ENCODE data around the gene PHYKPL. TPM values are rescaled to one million over a fixed set of nuclear protein-coding genes. Genes with fewer than 3 reads are reported as not detected.

PHYKPL gene
- total and polyA plus RNA-seq, 2 of the 13 experiments (the other 11 are each of a cell fraction or from before 2014, with no cell fraction given) = 18.0 to 78.6 TPM

DNA sequence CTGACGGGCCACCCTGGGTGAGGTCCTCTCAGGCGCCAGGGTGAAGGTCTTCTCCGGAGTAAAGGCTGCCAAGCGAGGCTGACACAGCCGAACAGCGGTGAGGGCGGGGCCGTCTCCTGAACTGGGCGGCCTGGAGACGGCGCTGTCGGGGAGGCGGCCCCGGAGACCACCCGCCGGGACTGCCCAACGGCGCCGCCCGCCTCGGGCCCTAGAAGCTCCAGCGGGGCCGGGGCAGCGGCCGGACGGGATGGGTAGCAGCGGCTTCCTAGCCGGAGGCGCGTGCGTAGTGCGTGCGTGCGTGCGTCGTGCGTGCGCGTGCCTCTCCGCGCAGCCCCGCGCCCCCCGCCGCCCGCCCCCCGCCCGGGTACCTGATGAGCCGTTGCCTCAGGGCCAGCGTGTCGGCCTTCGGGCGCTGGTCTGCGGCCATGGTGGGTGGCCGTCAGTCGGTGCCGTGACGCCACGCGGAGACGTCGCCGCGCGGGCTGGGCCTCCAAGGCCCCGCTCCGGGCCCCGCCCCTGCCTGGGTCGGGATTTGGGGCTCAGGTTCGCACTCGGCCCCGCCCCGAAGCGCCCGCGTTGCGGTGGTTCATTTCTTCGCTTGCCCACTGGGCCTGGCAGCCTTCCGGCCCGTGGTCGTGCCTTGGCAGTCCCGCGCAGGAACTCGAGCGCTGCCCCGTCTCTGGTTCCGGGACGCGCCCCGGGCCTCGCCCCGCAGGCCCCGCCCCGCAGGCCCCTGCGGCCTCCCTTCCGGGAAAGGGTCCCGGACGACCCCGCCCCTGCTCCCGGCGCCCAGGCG lies at the start of gene PHYKPL (continued):
- TF ChIP-seq, protein P1, sequence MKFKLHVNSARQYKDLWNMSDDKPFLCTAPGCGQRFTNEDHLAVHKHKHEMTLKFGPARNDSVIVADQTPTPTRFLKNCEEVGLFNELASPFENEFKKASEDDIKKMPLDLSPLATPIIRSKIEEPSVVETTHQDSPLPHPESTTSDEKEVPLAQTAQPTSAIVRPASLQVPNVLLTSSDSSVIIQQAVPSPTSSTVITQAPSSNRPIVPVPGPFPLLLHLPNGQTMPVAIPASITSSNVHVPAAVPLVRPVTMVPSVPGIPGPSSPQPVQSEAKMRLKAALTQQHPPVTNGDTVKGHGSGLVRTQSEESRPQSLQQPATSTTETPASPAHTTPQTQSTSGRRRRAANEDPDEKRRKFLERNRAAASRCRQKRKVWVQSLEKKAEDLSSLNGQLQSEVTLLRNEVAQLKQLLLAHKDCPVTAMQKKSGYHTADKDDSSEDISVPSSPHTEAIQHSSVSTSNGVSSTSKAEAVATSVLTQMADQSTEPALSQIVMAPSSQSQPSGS (CRISPR knock-in tag; IDR thresholded peaks at IDR 0.05) = no peak
- TF ChIP-seq ARNT2 (CRISPR knock-in tag; IDR thresholded peaks at IDR 0.05; ENCODE audit: low read depth) (no peak), ZNF430 (CRISPR knock-in tag; IDR thresholded peaks at IDR 0.05) (0 out of 2 replicates have a peak, but pooled peaks have one; percentile 44), BRD4 (CRISPR knock-in tag; IDR thresholded peaks at IDR 0.05) (no peak), ZSCAN12 (CRISPR knock-in tag; IDR thresholded peaks at IDR 0.05) (no peak), SSRP1 (CRISPR knock-in tag; IDR thresholded peaks at IDR 0.05) (0 out of 2 replicates have a peak, but pooled peaks have one; percentile 13), GABPB1 (CRISPR knock-in tag; IDR thresholded peaks at IDR 0.05) (peak; percentile 84), KDM6A (CRISPR knock-in tag; IDR thresholded peaks at IDR 0.05; ENCODE audit: low read depth) (no peak), PCBP2 (optimal IDR thresholded peaks at IDR 0.05; ENCODE audit: low read depth, low read length, poor library complexity, severe bottlenecking) (no peak), AGO1 (IDR thresholded peaks at IDR 0.05; ENCODE audit: low read depth, low read length, poor library complexity, severe bottlenecking) (peak; percentile 7)
- TF ChIP-seq, protein P2, sequence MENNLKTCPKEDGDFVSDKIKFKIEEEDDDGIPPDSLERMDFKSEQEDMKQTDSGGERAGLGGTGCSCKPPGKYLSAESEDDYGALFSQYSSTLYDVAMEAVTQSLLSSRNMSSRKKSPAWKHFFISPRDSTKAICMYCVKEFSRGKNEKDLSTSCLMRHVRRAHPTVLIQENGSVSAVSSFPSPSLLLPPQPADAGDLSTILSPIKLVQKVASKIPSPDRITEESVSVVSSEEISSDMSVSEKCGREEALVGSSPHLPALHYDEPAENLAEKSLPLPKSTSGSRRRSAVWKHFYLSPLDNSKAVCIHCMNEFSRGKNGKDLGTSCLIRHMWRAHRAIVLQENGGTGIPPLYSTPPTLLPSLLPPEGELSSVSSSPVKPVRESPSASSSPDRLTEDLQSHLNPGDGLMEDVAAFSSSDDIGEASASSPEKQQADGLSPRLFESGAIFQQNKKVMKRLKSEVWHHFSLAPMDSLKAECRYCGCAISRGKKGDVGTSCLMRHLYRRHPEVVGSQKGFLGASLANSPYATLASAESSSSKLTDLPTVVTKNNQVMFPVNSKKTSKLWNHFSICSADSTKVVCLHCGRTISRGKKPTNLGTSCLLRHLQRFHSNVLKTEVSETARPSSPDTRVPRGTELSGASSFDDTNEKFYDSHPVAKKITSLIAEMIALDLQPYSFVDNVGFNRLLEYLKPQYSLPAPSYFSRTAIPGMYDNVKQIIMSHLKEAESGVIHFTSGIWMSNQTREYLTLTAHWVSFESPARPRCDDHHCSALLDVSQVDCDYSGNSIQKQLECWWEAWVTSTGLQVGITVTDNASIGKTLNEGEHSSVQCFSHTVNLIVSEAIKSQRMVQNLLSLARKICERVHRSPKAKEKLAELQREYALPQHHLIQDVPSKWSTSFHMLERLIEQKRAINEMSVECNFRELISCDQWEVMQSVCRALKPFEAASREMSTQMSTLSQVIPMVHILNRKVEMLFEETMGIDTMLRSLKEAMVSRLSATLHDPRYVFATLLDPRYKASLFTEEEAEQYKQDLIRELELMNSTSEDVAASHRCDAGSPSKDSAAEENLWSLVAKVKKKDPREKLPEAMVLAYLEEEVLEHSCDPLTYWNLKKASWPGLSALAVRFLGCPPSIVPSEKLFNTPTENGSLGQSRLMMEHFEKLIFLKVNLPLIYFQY (CRISPR knock-in tag; IDR thresholded peaks at IDR 0.05; ENCODE audit: borderline replicate concordance) = peak; percentile 84; the same call in 1 of the 2 replicates
- TF ChIP-seq, protein P3, sequence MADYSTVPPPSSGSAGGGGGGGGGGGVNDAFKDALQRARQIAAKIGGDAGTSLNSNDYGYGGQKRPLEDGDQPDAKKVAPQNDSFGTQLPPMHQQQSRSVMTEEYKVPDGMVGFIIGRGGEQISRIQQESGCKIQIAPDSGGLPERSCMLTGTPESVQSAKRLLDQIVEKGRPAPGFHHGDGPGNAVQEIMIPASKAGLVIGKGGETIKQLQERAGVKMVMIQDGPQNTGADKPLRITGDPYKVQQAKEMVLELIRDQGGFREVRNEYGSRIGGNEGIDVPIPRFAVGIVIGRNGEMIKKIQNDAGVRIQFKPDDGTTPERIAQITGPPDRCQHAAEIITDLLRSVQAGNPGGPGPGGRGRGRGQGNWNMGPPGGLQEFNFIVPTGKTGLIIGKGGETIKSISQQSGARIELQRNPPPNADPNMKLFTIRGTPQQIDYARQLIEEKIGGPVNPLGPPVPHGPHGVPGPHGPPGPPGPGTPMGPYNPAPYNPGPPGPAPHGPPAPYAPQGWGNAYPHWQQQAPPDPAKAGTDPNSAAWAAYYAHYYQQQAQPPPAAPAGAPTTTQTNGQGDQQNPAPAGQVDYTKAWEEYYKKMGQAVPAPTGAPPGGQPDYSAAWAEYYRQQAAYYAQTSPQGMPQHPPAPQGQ (CRISPR knock-in tag; IDR thresholded peaks at IDR 0.05; ENCODE audit: borderline replicate concordance) = no peak
- TF ChIP-seq, protein P4, sequence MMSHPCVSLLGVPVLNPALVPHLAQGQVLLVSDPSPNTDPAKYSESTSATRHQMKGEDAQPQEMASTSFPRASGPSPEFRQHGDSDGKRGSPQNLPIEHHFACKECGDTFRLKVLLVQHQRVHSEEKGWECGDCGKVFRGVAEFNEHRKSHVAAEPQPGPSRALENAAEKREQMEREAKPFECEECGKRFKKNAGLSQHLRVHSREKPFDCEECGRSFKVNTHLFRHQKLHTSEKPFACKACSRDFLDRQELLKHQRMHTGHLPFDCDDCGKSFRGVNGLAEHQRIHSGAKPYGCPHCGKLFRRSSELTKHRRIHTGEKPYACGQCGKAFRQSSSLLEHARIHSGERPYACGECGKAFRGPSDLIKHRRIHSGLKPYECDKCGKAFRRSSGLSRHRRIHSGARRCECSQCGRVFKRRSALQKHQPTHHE (CRISPR knock-in tag; IDR thresholded peaks at IDR 0.05; ENCODE audit: borderline replicate concordance) = no peak
- TF ChIP-seq, protein P5, sequence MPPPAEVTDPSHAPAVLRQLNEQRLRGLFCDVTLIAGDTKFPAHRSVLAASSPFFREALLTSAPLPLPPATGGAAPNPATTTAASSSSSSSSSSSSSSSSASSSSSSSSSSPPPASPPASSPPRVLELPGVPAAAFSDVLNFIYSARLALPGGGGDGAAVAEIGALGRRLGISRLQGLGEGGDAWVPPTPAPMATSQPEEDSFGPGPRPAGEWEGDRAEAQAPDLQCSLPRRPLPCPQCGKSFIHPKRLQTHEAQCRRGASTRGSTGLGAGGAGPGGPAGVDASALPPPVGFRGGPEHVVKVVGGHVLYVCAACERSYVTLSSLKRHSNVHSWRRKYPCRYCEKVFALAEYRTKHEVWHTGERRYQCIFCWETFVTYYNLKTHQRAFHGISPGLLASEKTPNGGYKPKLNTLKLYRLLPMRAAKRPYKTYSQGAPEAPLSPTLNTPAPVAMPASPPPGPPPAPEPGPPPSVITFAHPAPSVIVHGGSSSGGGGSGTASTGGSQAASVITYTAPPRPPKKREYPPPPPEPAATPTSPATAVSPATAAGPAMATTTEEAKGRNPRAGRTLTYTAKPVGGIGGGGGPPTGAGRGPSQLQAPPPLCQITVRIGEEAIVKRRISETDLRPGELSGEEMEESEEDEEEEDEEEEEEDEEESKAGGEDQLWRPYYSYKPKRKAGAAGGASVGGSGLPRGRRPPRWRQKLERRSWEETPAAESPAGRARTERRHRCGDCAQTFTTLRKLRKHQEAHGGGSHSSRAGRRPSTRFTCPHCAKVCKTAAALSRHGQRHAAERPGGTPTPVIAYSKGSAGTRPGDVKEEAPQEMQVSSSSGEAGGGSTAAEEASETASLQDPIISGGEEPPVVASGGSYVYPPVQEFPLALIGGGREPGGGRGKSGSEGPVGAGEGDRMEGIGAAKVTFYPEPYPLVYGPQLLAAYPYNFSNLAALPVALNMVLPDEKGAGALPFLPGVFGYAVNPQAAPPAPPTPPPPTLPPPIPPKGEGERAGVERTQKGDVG (CRISPR knock-in tag; IDR thresholded peaks at IDR 0.05; ENCODE audit: borderline replicate concordance) = no peak
- TF ChIP-seq, protein P6, sequence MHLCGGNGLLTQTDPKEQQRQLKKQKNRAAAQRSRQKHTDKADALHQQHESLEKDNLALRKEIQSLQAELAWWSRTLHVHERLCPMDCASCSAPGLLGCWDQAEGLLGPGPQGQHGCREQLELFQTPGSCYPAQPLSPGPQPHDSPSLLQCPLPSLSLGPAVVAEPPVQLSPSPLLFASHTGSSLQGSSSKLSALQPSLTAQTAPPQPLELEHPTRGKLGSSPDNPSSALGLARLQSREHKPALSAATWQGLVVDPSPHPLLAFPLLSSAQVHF (CRISPR knock-in tag; IDR thresholded peaks at IDR 0.05) = peak; percentile 75
